ENCODE data around the gene KRT6B.
"Not testable (repeated sequence)": the region's sequence is repeated elsewhere in the genome, so short reads cannot be mapped to it uniquely, and the experiment has no call there.

DNA sequence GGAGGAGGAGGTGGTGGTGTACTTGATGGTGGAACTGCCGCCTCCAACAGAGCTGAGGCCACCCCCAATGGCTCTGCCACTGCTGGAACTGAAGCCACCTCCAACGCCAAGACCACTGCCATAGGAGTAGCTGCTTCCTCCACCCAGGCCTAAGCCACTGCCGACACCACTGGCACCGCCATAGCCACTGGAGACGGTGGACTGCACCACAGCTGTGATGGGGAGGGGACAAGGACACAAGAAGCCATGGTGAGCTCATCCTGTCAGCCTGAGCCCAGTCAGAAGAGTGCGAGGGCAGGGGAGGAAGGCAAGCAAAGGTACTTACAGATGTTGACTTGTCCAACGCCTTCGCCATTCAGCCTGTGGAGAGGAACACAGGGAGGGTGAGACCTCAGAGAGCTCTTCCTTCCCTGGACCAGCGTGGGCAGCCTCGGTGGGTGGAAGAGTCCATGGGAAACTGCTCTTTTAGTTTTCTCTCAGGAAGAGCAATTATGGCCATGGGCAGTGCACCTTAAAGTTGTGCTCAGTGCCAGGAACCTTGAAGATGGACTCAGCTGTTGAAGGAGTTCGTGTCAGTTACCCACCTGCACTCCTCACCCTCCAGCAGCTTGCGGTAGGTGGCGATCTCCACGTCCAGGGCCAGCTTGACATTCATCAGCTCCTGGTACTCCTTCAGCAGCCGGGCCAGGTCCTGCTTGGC lies 35.9 kb upstream of the KRT6B start:
- not testable (repeated sequence) for TF ChIP-seq ZNF362 (tag by site-specific recombination; IDR thresholded peaks at IDR 0.05); GFI1B (tag by site-specific recombination; IDR thresholded peaks at IDR 0.05); ZNF558 (tag by site-specific recombination; IDR thresholded peaks at IDR 0.05); ZNF654 (tag by site-specific recombination; IDR thresholded peaks at IDR 0.05; ENCODE audit: low read depth); TCF7L2 (IDR thresholded peaks at IDR 0.05; ENCODE audit: borderline replicate concordance, low read depth, low read length); ELK4 (IDR thresholded peaks at IDR 0.05; ENCODE audit: borderline replicate concordance, low read depth, low read length); ZFHX2 (tag by site-specific recombination; conservative IDR thresholded peaks at IDR 0.05); REST (tag by site-specific recombination; IDR thresholded peaks at IDR 0.05); ZNF561 (tag by site-specific recombination; IDR thresholded peaks at IDR 0.05; ENCODE audit: borderline replicate concordance)
- TF ChIP-seq, protein P1, sequence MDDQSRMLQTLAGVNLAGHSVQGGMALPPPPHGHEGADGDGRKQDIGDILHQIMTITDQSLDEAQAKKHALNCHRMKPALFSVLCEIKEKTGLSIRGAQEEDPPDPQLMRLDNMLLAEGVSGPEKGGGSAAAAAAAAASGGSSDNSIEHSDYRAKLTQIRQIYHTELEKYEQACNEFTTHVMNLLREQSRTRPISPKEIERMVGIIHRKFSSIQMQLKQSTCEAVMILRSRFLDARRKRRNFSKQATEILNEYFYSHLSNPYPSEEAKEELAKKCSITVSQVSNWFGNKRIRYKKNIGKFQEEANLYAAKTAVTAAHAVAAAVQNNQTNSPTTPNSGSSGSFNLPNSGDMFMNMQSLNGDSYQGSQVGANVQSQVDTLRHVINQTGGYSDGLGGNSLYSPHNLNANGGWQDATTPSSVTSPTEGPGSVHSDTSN (CRISPR knock-in tag; IDR thresholded peaks at IDR 0.05) = not testable (repeated sequence)
- TF ChIP-seq, protein P2, sequence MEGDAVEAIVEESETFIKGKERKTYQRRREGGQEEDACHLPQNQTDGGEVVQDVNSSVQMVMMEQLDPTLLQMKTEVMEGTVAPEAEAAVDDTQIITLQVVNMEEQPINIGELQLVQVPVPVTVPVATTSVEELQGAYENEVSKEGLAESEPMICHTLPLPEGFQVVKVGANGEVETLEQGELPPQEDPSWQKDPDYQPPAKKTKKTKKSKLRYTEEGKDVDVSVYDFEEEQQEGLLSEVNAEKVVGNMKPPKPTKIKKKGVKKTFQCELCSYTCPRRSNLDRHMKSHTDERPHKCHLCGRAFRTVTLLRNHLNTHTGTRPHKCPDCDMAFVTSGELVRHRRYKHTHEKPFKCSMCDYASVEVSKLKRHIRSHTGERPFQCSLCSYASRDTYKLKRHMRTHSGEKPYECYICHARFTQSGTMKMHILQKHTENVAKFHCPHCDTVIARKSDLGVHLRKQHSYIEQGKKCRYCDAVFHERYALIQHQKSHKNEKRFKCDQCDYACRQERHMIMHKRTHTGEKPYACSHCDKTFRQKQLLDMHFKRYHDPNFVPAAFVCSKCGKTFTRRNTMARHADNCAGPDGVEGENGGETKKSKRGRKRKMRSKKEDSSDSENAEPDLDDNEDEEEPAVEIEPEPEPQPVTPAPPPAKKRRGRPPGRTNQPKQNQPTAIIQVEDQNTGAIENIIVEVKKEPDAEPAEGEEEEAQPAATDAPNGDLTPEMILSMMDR (tag by site-specific recombination; IDR thresholded peaks at IDR 0.05) = not testable (repeated sequence)

All from HEK293 (cell line).